Fibroblast of the aortic adventitia (primary cell): ENCODE data around the gene ASB3. TPM values are rescaled to one million over a fixed set of nuclear protein-coding genes. Genes with fewer than 3 reads are reported as not detected.
"Not testable (repeated sequence)": the region's sequence is repeated elsewhere in the genome, so short reads cannot be mapped to it uniquely, and the experiment has no call there.

ENCODE experiments used
- DNase-seq: peaks from one replicate; pipeline ENCODE4 v3.0.0-alpha.2; 2010; ENCODE audit warnings: low read depth
- H3K4me3 ChIP-seq: 2 replicates; pipeline ENCODE4 v1.5.1; 2011; ENCODE audit warnings: low read depth, mild to moderate bottlenecking, control low read depth, low read length, moderate library complexity
- CTCF ChIP-seq: IDR thresholded peaks from 2 replicates; pipeline ENCODE4 v1.5.1; 2011; ENCODE audit warnings: mild to moderate bottlenecking, low read length, control low read depth, inconsistent platforms; ENCODE audit not compliant: insufficient read depth
- total RNA-seq: library from RNA; depleted of rRNA; stranded (reverse); fragments of >200 nt; gene quantifications from 2 replicates; pipeline ENCODE4 v1.2.3, GENCODE V29; 2012; ENCODE audit warnings: low replicate concordance

ASB3 gene
- total RNA-seq, 1 donor = 27.9 TPM

- TF ChIP-seq CTCF = no peak
- H3K4me3 ChIP-seq = no peak overlapping the region
- DNase-seq = no peak
These were observed 39.3 kb upstream of the ASB3 start for GRCh38 chr2:53826030-53826410.

- not testable (repeated sequence) for H3K4me3 ChIP-seq, DNase-seq
These were observed 36.9 kb upstream of the ASB3 start for GRCh38 chr2:53823639-53824038.

GRCh38 chr2:53821810-53822209, 35.1 kb upstream of the ASB3 start:
- H3K4me3 ChIP-seq = no peak overlapping the region
- TF ChIP-seq CTCF = no peak
- DNase-seq = no peak

- H3K4me3 ChIP-seq = no peak overlapping the region
- no peak for DNase-seq
- no peak for TF ChIP-seq CTCF
These were observed 34.0 kb upstream of the ASB3 start for GRCh38 chr2:53820711-53821110.

GRCh38 chr2:53820048-53820447, 33.3 kb upstream of the ASB3 start:
- no peak overlapping the region for H3K4me3 ChIP-seq
- no peak for TF ChIP-seq CTCF
- no peak for DNase-seq

- H3K4me3 ChIP-seq = no peak overlapping the region
- no peak for TF ChIP-seq CTCF
- no peak for DNase-seq
These were observed 32.9 kb upstream of the ASB3 start for GRCh38 chr2:53819634-53820033.

GRCh38 chr2:53818854-53819435, 32.2 kb upstream of the ASB3 start:
- no peak for DNase-seq
- H3K4me3 ChIP-seq = no peak overlapping the region
- TF ChIP-seq CTCF = no peak
